K562 (cell line): ENCODE measurements around the gene DIPK1B. TPM values are rescaled to one million over a fixed set of nuclear protein-coding genes. Genes with fewer than 3 reads are reported as not detected.

ENCODE experiments used
- ATAC-seq: fragments of 200-7000 bp; cut with Tn5 transposase; 3 replicates; pipeline ENCODE4 v1.9.1; 2020; ENCODE audit warnings: moderate library complexity
- BruUV-seq: library from RNA; stranded (reverse); fragments of 400-500 nt; replicated peaks from 2 replicates; lab custom pipeline; 2021; lab: Mats Ljungman, UMichigan
- CTCF ChIA-PET: fragments of 300-600 bp; formaldehyde crosslinking; extraction: SDS; loops from one replicate; lab custom pipeline; 2021; ENCODE audit warnings: low intra/inter-chr PET ratio; lab: Yijun Ruan, JAX
- POLR2A ChIA-PET: fragments of 300-600, 350-650 bp; sonication (Branson Sonifier 250); formaldehyde crosslinking; extraction: SDS; loops from one replicate; lab custom pipeline; 2021; ENCODE audit warnings: antibody characterized with exemption, inconsistent platforms; lab: Yijun Ruan, JAX
- DNase-seq, 4 experiments: peaks; one replicate each; pipeline versions ENCODE4 v3.0.0 to v3.0.0-alpha.2; 2011 to 2018; ENCODE audit warnings: low spot score in 3 of 4, mixed read lengths in 3 of 4; ENCODE audit errors: extremely low read depth in 1 of 4
- FAIRE-seq: peaks from 2 replicates; lab custom pipeline; 2011; peaks lifted over from hg19 to GRCh38; lab: Jason Lieb, UNC
- H2AFZ ChIP-seq: 2 replicates; pipeline ENCODE4 v1.6.0; 2011; ENCODE audit warnings: low read depth, low read length, control low read depth, inconsistent platforms
- H3K27ac ChIP-seq: fragments of 200-600 bp; 3 replicates; pipeline ENCODE4 v1.8.0; 2011; ENCODE audit warnings: low read depth, mild to moderate bottlenecking, control low read depth, inconsistent platforms, low read length, moderate library complexity, mixed read lengths; ENCODE audit errors: extremely low read depth
- H3K27me3 ChIP-seq, 2 experiments: fragments of 300-600 bp in 1 of 2; 2 replicates in 1 of 2; 3 replicates in 1 of 2; pipeline versions ENCODE4 v1.6.0 to v1.8.0; 2011; ENCODE audit warnings: inconsistent platforms in 2 of 2, low read length in 2 of 2, mild to moderate bottlenecking in 1 of 2, mixed read lengths in 1 of 2, moderate library complexity in 1 of 2; ENCODE audit not compliant: control insufficient read depth in 2 of 2, insufficient read depth in 2 of 2
- H3K36me3 ChIP-seq: fragments of 300-600 bp; 3 replicates; pipeline ENCODE4 v1.8.0; 2011; ENCODE audit warnings: mild to moderate bottlenecking, low read length, inconsistent platforms; ENCODE audit not compliant: control insufficient read depth, insufficient read depth
- H3K4me1 ChIP-seq, 2 experiments: fragments of 200-600 bp in 1 of 2; replicated peaks in 1 of 2; 2 replicates in 1 of 2; 3 replicates in 1 of 2; pipeline versions ENCODE4 v1.5.1 to v1.8.0; 2011; ENCODE audit warnings: inconsistent platforms in 2 of 2, low read length in 2 of 2, mild to moderate bottlenecking in 1 of 2, mixed read lengths in 1 of 2, moderate library complexity in 1 of 2; ENCODE audit not compliant: control insufficient read depth in 2 of 2, insufficient read depth in 2 of 2
- H3K4me2 ChIP-seq: 2 replicates; pipeline ENCODE4 v1.6.1; 2011; ENCODE audit warnings: low read length, control low read depth, inconsistent platforms, mixed read lengths; ENCODE audit not compliant: insufficient read depth
- H3K4me3 ChIP-seq: fragments of 200-600 bp; sonication (generic), shearing (Covaris generic); 2 replicates; pipeline ENCODE4 v1.5.1; 2016; ENCODE audit warnings: control low read depth, inconsistent platforms
- H3K79me2 ChIP-seq: fragments of 200-600 bp; 3 replicates; pipeline ENCODE4 v1.8.0; 2011; ENCODE audit warnings: low read length, inconsistent platforms; ENCODE audit not compliant: control insufficient read depth, insufficient read depth
- H3K9ac ChIP-seq, 2 experiments: 2 replicates each; pipeline versions ENCODE4 v1.6.0 to v1.6.1; 2011; ENCODE audit warnings: low read depth in 2 of 2, low read length in 2 of 2, control low read depth in 1 of 2, inconsistent platforms in 1 of 2, mild to moderate bottlenecking in 1 of 2, mixed read lengths in 1 of 2; ENCODE audit not compliant: insufficient read depth in 1 of 2
- H3K9me1 ChIP-seq: one replicate; pipeline ENCODE4 v1.6.0; 2011; ENCODE audit warnings: inconsistent platforms, mild to moderate bottlenecking, low read length, moderate library complexity; ENCODE audit not compliant: control insufficient read depth, insufficient read depth
- H3K9me3 ChIP-seq: replicated peaks from 2 replicates; pipeline ENCODE4 v1.5.1; 2011; ENCODE audit warnings: low read depth, low read length, inconsistent platforms; ENCODE audit not compliant: control insufficient read depth, insufficient read depth
- H4K20me1 ChIP-seq: replicated peaks from 2 replicates; pipeline ENCODE4 v1.6.1; 2011; ENCODE audit warnings: low read length, inconsistent platforms, mixed read lengths; ENCODE audit not compliant: control insufficient read depth, insufficient read depth
- BDP1 ChIP-seq: IDR thresholded peaks from 3 replicates; pipeline ENCODE4 v1.6.1; 2011; ENCODE audit not compliant: insufficient read length, insufficient read depth
- RAD51 ChIP-seq: fragments of 450-650 bp; IDR thresholded peaks from 2 replicates; pipeline ENCODE4 v1.7.1; 2016; ENCODE audit warnings: low read depth, mild to moderate bottlenecking, borderline replicate concordance
- TOE1 ChIP-seq, 2 experiments: fragments of 450-650 bp in 1 of 2; sonication (generic) in 1 of 2; formaldehyde crosslinking in 1 of 2; IDR thresholded peaks; 2 replicates each; pipeline versions ENCODE4 v1.7.1 to v1.8.0; 2016 to 2022; ENCODE audit warnings: borderline replicate concordance in 2 of 2, mild to moderate bottlenecking in 2 of 2, antibody characterized with exemption in 1 of 2, inconsistent platforms in 1 of 2, low read depth in 1 of 2, missing genetic modification reagents in 1 of 2, moderate library complexity in 1 of 2
- ZBTB7A ChIP-seq: IDR thresholded peaks from 2 replicates; pipeline ENCODE4 v1.6.1; 2011; ENCODE audit warnings: low read depth, mild to moderate bottlenecking, low read length, moderate library complexity, borderline replicate concordance; ENCODE audit not compliant: control insufficient read depth
- ZC3H11A ChIP-seq: IDR thresholded peaks from 2 replicates; pipeline ENCODE4 v1.6.1; 2012; ENCODE audit warnings: low read depth, low read length, improper control_type of control experiment
- ZNF384 ChIP-seq: IDR thresholded peaks from 2 replicates; pipeline ENCODE4 v1.6.1; 2012; ENCODE audit warnings: low read depth, low read length, improper control_type of control experiment
- WGBS: fragments of 100-300 bp; shearing (Covaris generic); methylation state at CpG from one replicate; pipeline ENCODE4 v1.1.6; 2016; ENCODE audit warnings: low coverage, mixed read lengths; ENCODE audit not compliant: insufficient coverage; ENCODE audit errors: missing lambda C conversion rate; 5-methylcytosine and 5-hydroxymethylcytosine counted together
- in situ Hi-C: fragments of 300-500 bp; cut with MboI; formaldehyde crosslinking; loops from 4 replicates; pipeline ENCODE4 v1.15.0; 2018; ENCODE audit warnings: inconsistent platforms, mixed read lengths
- intact Hi-C: fragments of 100-400 bp; cut with micrococcal nuclease; formaldehyde crosslinking; loops from 2 replicates; pipeline ENCODE4 v1.14.2; 2022
- polyA plus RNA-seq, 8 experiments: library from polyadenylated mRNA; depleted of rRNA in 4 of 8; stranded (reverse) in 5 of 8; unstranded in 3 of 8; fragments of >200 nt; fragmentation: Nextera tagmentation in 2 of 8; fragmentation: Illumina TruSeq in 1 of 8; extraction: Ambion mirVana in 2 of 8; extraction: Trizol in 1 of 8; gene quantifications; 2 replicates each; pipeline versions ENCODE4 v1.2.1 to v1.2.3, GENCODE V29; 2011 to 2014; ENCODE audit warnings: inconsistent platforms in 1 of 8, missing spikeins in 1 of 8
- total RNA-seq, 7 experiments: library from RNA; depleted of rRNA in 6 of 7; stranded (reverse); fragments of >200 nt in 6 of 7; fragmentation: Illumina TruSeq in 2 of 7; extraction: Trizol in 2 of 7; gene quantifications; 2 replicates each; pipeline versions ENCODE4 v1.2.1 to v1.2.3, GENCODE V29; 2011 to 2021; ENCODE audit warnings: low replicate concordance in 1 of 7
- TF ChIP-seq, protein P1 (sequence below): sonication (generic); formaldehyde crosslinking; IDR thresholded peaks from 2 replicates; pipeline ENCODE4 v1.8.0; 2022; ENCODE audit warnings: mild to moderate bottlenecking, missing genetic modification reagents, borderline replicate concordance
- TF ChIP-seq, protein P2 (sequence below): fragments of 450-650 bp; IDR thresholded peaks from 2 replicates; pipeline ENCODE4 v1.7.1; 2018; ENCODE audit warnings: mild to moderate bottlenecking, low read depth; ENCODE audit not compliant: partially characterized antibody
- TF ChIP-seq, protein P3 (sequence below): sonication (generic); formaldehyde crosslinking; IDR thresholded peaks from 2 replicates; pipeline ENCODE4 v1.5.0; 2020; ENCODE audit warnings: missing genetic modification reagents
- TF ChIP-seq, protein P4 (sequence below): fragments of 450-650 bp; formaldehyde crosslinking; IDR thresholded peaks from 2 replicates; pipeline ENCODE4 v1.4.0; 2020; ENCODE audit warnings: mild to moderate bottlenecking, mixed read lengths

DIPK1B gene
- total and polyA plus RNA-seq, 9 of the 15 experiments (the other 6 are each of a cell fraction or from before 2014, with no cell fraction given): 0.08 to 22.3 (median 5.9) TPM

DNA sequence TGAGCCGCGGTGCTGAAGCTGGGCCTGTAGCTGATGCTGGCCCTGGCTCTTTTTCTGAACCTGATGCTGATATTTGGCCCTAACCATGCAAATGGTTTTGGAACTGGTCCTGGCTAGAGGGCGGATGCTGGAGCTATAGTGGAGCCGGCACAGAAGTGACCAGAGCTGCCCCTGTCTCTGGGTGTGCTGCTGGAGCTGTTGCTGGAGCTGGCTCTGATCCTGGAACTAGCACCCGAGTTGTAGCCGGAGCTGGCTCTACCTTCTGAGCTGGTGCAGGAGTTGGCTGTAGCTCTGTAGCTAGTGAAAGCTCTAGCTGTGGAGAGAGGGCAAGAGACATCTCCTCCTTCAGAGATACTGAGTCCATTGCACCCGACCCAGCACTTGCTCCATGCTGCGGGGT is 17.6 kb downstream of the DIPK1B start (continued):
- TF ChIP-seq, protein P1, sequence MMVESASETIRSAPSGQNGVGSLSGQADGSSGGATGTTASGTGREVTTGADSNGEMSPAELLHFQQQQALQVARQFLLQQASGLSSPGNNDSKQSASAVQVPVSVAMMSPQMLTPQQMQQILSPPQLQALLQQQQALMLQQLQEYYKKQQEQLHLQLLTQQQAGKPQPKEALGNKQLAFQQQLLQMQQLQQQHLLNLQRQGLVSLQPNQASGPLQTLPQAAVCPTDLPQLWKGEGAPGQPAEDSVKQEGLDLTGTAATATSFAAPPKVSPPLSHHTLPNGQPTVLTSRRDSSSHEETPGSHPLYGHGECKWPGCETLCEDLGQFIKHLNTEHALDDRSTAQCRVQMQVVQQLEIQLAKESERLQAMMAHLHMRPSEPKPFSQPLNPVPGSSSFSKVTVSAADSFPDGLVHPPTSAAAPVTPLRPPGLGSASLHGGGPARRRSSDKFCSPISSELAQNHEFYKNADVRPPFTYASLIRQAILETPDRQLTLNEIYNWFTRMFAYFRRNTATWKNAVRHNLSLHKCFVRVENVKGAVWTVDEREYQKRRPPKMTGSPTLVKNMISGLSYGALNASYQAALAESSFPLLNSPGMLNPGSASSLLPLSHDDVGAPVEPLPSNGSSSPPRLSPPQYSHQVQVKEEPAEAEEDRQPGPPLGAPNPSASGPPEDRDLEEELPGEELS: no peak

DNA sequence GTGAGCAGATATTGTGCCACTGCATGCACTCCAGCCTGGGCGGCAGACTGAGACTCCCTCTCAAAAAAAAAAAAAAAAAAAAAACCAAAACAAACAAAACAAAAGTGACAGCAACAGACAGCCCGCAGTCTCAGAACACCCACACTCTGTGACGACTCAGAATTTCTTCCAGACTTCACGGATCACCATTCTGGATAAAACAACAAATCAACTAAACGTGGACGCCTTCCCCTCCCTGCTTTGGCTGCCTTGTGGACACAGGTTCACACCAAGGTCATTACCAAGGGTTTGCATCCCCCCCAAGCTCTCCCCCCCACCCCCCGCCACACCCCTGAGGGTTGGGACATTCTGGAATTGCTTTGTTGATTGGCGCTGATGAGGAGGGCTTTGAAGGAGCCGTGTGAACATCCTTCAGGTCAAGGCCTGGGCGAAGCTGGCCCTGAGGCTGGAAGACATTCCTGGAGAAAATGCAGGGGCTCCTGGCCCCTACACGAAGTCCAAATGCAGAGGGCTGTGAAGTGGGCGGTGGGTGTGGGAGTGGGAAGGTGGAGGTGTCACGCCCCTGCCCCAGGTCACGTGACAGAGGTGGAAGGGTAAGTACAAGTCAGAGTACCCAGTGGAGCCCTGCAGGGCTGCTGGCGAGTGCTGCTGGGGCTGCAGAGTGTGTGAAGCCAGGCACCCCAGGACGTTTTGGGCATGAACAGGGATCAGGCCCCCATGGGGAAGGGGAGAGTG is 20.2 kb downstream of the DIPK1B start:
- Histone ChIP-seq H4K20me1 (peaks cover 2% of the 10 kb centered on the region), H3K4me3 (no peak overlapping the region), H3K9me1 (peaks cover 8% of the 10 kb centered on the region), H3K79me2 (peaks cover 37% of the 10 kb centered on the region), H3K4me2 (no peak overlapping the region), H3K9ac (peak overlapping the region in 1 of 2 experiments; percentile 24; a peak in 2 of 4 replicates), H3K27me3 (no peaks in the 10 kb centered on the region), H2AFZ (no peak overlapping the region), H3K9me3 (no peaks in the 10 kb centered on the region), H3K4me1 (peaks cover 14 to 65% of the 10 kb centered on the region in 2 experiments; a peak in 4 of 5 replicates), H3K27ac (no peak overlapping the region), H3K36me3 (peaks cover 15% of the 10 kb centered on the region; the same call in 2 of the 3 replicates)
- ATAC-seq: no peak
- DNase-seq: no peak
- 32% methylated on average over 13 of the region's 16 CpGs for WGBS
- in situ Hi-C loops: no loop called here
- intact Hi-C loops: no loop called here
- BruUV-seq: no TSS peak
- peak; percentile 66 for FAIRE-seq
- CTCF ChIA-PET: no interaction called here
- POLR2A ChIA-PET: no interaction called here
- TF ChIP-seq, protein P2, sequence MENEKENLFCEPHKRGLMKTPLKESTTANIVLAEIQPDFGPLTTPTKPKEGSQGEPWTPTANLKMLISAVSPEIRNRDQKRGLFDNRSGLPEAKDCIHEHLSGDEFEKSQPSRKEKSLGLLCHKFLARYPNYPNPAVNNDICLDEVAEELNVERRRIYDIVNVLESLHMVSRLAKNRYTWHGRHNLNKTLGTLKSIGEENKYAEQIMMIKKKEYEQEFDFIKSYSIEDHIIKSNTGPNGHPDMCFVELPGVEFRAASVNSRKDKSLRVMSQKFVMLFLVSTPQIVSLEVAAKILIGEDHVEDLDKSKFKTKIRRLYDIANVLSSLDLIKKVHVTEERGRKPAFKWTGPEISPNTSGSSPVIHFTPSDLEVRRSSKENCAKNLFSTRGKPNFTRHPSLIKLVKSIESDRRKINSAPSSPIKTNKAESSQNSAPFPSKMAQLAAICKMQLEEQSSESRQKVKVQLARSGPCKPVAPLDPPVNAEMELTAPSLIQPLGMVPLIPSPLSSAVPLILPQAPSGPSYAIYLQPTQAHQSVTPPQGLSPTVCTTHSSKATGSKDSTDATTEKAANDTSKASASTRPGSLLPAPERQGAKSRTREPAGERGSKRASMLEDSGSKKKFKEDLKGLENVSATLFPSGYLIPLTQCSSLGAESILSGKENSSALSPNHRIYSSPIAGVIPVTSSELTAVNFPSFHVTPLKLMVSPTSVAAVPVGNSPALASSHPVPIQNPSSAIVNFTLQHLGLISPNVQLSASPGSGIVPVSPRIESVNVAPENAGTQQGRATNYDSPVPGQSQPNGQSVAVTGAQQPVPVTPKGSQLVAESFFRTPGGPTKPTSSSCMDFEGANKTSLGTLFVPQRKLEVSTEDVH: no peak
- TF ChIP-seq, protein P3, sequence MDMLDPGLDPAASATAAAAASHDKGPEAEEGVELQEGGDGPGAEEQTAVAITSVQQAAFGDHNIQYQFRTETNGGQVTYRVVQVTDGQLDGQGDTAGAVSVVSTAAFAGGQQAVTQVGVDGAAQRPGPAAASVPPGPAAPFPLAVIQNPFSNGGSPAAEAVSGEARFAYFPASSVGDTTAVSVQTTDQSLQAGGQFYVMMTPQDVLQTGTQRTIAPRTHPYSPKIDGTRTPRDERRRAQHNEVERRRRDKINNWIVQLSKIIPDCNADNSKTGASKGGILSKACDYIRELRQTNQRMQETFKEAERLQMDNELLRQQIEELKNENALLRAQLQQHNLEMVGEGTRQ (CRISPR knock-in tag): peak; percentile 48
- TF ChIP-seq BDP1 (no peak), RAD51 (peak; percentile 77; the same call in 1 of the 2 replicates), ZC3H11A (no peak), TOE1 (IDR thresholded peaks at IDR 0.05; ENCODE audit: borderline replicate concordance) (peak; percentile 61), TOE1 (CRISPR knock-in tag; IDR thresholded peaks at IDR 0.05; ENCODE audit: borderline replicate concordance, low read depth) (no peak), ZNF384 (peak; percentile 38; the same call in 1 of the 2 replicates), ZBTB7A (0 out of 2 replicates have a peak, but pooled peaks have one; percentile 15)
- TF ChIP-seq, protein P4, sequence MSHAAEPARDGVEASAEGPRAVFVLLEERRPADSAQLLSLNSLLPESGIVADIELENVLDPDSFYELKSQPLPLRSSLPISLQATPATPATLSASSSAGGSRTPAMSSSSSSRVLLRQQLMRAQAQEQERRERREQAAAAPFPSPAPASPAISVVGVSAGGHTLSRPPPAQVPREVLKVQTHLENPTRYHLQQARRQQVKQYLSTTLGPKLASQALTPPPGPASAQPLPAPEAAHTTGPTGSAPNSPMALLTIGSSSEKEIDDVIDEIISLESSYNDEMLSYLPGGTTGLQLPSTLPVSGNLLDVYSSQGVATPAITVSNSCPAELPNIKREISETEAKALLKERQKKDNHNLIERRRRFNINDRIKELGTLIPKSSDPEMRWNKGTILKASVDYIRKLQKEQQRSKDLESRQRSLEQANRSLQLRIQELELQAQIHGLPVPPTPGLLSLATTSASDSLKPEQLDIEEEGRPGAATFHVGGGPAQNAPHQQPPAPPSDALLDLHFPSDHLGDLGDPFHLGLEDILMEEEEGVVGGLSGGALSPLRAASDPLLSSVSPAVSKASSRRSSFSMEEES (CRISPR knock-in tag): peak; percentile 51
